GM21717 (cell line): Measurements from ENCODE around the gene MAP3K4.
A peak's percentile ranks its signal among the peaks of the same experiment; 100 is the strongest.

Experiments used
- ATAC-seq: cut with Tn5 transposase; IDR thresholded peaks from one replicate; pipeline ENCODE4 v1.9.1; 2021; ENCODE audit warnings: mild to moderate bottlenecking, moderate library complexity; ENCODE audit not compliant: unreplicated experiment

The MAP3K4 gene, protein sequence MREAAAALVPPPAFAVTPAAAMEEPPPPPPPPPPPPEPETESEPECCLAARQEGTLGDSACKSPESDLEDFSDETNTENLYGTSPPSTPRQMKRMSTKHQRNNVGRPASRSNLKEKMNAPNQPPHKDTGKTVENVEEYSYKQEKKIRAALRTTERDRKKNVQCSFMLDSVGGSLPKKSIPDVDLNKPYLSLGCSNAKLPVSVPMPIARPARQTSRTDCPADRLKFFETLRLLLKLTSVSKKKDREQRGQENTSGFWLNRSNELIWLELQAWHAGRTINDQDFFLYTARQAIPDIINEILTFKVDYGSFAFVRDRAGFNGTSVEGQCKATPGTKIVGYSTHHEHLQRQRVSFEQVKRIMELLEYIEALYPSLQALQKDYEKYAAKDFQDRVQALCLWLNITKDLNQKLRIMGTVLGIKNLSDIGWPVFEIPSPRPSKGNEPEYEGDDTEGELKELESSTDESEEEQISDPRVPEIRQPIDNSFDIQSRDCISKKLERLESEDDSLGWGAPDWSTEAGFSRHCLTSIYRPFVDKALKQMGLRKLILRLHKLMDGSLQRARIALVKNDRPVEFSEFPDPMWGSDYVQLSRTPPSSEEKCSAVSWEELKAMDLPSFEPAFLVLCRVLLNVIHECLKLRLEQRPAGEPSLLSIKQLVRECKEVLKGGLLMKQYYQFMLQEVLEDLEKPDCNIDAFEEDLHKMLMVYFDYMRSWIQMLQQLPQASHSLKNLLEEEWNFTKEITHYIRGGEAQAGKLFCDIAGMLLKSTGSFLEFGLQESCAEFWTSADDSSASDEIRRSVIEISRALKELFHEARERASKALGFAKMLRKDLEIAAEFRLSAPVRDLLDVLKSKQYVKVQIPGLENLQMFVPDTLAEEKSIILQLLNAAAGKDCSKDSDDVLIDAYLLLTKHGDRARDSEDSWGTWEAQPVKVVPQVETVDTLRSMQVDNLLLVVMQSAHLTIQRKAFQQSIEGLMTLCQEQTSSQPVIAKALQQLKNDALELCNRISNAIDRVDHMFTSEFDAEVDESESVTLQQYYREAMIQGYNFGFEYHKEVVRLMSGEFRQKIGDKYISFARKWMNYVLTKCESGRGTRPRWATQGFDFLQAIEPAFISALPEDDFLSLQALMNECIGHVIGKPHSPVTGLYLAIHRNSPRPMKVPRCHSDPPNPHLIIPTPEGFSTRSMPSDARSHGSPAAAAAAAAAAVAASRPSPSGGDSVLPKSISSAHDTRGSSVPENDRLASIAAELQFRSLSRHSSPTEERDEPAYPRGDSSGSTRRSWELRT (N-terminal part only)

GRCh38 chr6:160991406-160992060 lies at the start of gene MAP3K4:
Gene MAP3K4 (plus strand): TSS chr6:160991769. CDS start chr6:160991932, 163 bp downstream.
- peak; percentile 72 for ATAC-seq

GRCh38 chr6:160943997-160944396 lies 47.6 kb upstream of the MAP3K4 start:
- ATAC-seq, result no peak

DNA sequence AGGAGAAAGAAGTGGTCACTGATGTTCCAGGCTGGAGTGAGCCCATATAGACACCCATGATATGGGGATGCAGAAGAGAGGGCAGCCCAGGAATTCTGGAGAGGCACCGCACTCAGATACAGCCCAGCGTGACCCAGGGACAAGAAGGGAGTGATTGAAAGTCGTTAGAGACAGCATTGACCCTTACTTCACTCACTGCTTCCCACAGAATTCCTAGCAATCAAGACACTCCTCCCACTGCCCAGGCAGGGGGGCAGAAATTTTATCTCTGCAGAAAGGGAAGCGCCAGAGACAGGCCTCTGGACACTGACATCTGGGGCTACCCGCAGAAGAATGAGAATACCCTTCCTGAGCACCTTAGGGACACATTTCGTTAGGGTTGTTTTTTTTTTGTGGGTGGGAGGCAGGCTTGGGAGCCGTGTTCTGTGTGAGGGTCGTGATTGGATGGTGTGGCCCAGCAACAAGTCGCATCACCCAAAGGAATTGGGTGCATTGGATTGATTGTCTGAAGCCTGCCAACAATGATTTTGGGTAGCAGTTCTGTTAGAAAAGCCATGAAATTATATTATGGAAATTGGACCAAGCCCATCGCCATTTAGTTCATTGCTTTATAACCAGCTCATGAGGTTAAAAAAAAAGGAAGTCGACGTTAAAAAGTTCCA lies 45.9 kb upstream of the MAP3K4 start:
- no peak for ATAC-seq

GRCh38 chr6:160949531-160949930 lies 42.0 kb upstream of the MAP3K4 start:
- no peak for ATAC-seq

GRCh38 chr6:160950507-160950906 lies 41.1 kb upstream of the MAP3K4 start:
- no peak for ATAC-seq

DNA sequence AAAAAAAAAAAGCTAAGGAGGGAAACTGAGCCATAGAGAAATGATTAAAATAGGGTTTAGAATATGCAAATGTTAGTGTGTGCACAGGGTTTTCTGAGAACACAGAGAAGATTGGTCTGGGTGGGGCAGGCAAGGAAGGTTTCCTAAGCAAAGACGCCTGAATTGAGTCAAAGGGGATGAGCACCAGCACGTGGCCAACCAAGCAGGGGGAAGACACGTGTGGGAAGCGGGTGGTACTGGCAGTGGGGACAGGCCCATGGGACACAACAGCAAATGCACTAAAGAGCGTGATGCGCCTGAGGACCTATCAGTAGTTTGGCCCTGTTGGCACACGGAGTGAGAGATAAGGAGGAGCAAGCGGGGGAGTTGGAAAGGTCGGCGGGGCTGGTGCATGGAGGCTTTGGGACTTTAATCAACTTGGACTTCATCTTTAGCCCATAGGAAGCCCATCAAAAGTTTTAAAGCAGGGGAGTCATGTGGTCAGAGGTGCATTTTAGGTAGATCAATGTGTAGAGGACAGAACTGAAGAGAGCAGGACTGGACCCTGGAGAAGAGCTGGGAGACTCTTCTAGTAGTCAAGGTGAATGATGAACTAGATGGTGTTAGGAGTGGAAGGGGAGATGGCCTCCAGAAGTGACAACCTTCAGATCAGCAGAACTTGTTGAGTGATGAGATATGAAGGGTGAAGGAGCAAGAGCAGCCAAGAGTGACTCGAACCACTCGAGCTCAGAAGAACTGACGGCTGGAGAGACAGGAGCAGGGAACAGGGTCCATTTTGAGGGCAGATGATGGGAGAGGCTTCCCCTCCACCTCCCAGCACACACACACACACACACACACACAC lies 40.2 kb upstream of the MAP3K4 start:
- no peak for ATAC-seq

GRCh38 chr6:160952633-160953281 lies 38.8 kb upstream of the MAP3K4 start:
- ATAC-seq, result no peak

DNA sequence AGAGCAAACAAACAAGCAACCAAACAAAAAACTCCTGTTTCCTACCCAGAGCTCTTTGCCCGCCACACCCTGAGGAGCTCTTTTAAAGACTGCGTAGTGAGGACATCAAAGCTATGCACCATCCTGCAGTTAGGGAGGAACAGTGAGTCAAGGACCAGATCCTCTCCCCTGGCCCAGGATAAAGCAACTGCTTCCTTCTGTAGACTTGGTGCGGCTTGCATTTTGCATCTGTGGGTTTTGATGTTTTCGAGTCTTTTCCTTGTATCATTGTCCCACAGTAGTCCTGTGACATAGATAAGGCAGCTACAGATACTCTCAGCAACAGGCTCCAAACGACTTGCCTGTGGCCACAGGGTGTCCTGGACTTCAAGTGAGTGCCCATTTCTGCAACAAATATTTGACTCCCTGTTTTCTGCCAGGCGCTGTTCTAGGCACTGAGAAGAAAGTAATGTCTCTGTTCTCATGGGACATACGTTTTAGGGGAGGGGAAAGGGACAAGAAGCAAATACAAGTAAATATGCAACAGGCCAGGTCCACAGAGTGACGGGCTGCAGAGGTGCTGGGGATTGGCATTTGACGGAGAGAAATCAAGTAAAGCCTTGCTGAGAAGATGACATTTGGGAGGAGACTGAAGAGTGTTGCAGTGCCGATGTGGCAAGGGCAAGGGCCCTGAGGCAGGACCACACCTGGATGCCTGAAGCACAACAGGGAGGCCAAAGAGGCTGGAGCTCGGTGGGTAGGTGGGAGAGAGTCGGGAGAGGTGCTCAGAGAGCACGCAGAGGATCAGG lies 35.9 kb upstream of the MAP3K4 start:
- ATAC-seq, result no peak

GRCh38 chr6:160956300-160957035 lies 35.1 kb upstream of the MAP3K4 start:
- ATAC-seq, result no peak

GRCh38 chr6:160959726-160960435 lies 31.7 kb upstream of the MAP3K4 start:
- no peak for ATAC-seq

DNA sequence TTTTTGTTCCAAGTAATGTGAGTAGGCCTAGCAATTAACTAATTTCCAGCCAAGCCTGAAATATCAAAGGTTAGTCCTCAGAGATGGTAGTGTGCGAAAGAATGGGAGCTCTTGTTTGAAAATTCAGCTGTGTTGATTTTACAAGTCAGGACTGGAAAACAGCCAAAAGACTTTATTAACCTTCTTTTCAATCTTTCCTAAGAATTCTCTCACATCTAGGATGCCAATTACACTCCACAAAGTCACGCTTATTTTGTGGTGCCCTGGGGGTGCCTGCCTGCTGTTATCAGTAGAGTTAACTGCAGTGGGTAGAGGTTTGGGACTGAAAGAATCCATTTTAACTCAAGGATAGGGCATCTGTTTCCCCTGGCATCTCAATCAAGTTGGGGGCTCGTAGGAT lies 30.7 kb upstream of the MAP3K4 start:
- ATAC-seq, result no peak

DNA sequence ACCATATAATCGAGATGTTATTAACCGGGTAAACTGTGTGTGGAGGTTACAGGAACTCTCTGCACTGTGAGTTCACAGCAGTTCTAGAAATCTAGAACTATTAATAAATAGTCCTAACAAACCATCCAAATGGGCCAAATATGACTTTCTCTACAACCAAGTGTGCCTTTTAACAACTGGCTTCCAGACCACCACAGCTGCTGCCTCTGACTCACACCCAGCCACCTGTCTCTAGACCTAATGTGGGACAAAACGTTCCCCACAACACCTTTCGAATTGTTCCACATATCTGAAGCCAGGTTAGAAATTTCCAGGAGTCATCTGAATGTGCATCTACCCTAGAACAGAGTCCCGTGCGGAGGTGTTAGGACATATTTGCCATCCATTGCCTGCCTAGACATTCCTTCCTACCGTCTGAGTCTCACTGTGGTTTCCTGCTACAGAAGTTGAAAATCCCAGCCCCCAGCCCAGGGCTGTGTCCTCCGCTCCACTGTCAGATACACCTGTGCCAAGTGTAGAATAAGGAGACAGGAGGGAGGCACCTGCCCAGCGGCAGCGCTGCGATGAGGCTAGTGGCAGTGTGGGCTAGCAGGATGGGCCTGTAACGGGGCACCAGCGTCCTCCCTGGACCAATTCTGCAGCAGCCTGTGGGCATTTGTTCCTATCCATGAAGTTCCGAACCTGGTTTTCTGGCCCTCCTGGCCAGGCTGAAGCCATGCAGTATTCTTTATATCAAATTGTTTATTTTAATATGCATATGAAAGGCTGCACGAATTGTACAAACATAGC lies 28.5 kb upstream of the MAP3K4 start:
- ATAC-seq, result no peak

GRCh38 chr6:160963651-160964050 lies 27.9 kb upstream of the MAP3K4 start:
- no peak for ATAC-seq

DNA sequence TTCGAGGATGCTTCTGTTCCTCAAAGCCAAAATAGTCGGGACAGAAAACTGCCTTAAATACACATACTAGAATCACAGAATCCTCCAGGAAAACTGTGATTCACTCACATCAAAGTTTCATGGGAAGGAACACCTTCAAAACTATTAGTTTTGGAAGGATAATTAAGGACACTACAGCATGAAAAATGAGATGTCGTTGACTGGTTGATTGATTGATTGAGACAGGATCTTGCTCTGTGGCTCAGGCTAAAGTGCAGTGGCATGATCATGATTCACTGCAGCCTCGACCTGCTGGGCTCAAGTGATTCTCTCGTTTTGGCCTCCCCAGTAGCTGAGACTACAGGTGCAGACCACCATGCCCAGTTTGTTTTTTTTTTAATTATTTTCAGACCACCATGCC lies 25.7 kb upstream of the MAP3K4 start:
- no peak for ATAC-seq

- no peak for ATAC-seq
These were observed 24.9 kb upstream of the MAP3K4 start for GRCh38 chr6:160966493-160967229.
